Stimulated activated CD4-positive, alpha-beta T cell treated with anti-CD3 and anti-CD28 coated beads, TNF-alpha, amount 100 ng/mL, for 4 hours (primary cell): Measurements from ENCODE around the gene CCDC102B.
"Not testable (repeated sequence)": the region's sequence is repeated elsewhere in the genome, so short reads cannot be mapped to it uniquely, and the experiment has no call there.

Experiments used
- DNase-seq, 3 experiments: peaks; one replicate each; pipeline ENCODE4 v3.0.0-alpha.2; 2020; ENCODE audit warnings: low read depth in 3 of 3

Gene CCDC102B

DNA sequence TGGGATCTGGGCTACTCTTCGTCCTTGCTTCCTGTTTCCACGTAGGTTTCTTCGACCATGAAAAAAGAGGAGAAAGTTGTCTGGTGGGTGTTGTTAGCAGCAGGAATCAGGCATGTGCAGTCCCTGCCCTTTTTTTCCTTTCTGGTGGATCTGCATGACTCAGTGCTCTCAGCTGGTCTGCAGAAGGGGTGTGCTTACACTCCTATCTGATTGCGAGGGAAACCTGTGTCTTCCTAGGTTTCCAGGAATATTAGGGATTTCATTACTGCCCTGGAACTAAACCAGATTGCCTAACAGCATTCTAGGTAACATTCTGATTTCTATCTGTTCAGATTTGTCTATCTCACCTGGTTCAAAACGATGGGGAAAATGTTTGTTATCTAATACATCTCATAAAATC lies 174.3 kb downstream of the CCDC102B start:
- DNase-seq: no peak

- DNase-seq: no peak
Observed at GRCh38 chr18:68979737-68980136, 181.9 kb downstream of the CCDC102B start.

- no peak for DNase-seq
Observed at GRCh38 chr18:68983126-68983525, 185.2 kb downstream of the CCDC102B start.

DNA sequence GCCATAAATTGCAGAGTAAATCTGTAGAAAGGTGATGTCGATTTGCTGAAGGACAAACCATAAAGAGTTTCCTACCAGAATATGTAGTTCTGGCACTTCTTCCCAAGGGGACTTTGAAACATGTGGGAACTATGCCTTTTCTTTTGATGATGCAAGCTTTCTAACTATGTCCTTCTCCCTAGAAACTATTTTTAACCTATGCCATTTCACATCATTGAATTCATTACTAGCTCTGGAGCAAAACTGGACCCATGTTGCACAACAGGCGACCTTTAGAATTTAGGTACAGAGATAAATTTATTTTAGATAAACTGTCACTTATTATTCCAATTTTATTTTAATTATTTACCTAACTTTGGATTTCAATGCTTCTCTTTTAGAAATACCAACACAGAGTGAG lies 186.5 kb downstream of the CCDC102B start:
- DNase-seq: no peak

DNA sequence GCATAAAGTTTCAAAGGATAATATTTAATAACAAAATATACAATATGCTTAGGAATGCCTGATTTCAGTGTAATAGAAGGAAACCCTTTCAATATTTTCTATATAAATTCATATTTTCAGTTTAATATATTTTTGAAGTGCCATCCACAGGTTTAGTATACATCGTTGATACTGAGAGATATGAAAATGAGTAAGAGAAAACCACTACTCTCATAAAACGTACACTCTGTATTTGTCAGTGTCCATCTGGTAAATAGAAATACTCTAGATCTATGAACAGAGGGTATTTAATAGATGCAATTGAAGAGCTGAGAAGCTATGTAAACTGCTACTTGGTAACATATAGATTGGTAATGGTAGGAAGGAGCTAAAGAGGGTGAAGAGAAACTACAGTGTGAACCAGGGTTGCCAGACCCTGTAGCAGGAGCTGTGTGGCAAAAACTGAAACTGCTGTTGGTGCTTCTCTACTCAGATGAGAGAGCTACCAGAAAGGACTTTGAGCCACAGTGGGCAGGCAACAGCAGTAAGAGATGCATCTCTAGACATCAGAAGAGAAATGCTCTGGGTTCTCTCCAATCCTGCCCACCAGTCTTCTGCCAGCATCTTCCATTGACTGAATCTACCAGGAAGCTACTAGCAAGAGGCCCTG lies 187.4 kb downstream of the CCDC102B start:
- no peak for DNase-seq

DNA sequence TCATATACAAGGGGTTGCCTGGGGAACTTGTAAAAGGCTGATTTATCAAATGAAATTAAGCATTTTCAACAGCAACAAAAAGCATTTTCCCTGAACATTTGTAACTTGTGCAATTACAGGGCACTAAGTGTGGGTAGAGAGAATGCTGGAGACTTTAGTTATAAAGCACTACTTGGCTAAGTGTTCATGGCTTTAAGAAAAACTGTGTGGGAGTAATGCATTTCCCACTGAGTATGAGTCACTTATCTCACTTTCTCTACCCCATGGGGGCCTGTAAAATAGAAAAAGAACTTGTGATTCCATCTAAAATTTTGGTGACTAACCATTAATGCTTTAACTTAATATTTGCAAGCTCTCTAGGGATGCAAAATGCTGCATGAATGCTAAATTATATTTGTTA lies 193.4 kb downstream of the CCDC102B start:
- DNase-seq: no peak

DNA sequence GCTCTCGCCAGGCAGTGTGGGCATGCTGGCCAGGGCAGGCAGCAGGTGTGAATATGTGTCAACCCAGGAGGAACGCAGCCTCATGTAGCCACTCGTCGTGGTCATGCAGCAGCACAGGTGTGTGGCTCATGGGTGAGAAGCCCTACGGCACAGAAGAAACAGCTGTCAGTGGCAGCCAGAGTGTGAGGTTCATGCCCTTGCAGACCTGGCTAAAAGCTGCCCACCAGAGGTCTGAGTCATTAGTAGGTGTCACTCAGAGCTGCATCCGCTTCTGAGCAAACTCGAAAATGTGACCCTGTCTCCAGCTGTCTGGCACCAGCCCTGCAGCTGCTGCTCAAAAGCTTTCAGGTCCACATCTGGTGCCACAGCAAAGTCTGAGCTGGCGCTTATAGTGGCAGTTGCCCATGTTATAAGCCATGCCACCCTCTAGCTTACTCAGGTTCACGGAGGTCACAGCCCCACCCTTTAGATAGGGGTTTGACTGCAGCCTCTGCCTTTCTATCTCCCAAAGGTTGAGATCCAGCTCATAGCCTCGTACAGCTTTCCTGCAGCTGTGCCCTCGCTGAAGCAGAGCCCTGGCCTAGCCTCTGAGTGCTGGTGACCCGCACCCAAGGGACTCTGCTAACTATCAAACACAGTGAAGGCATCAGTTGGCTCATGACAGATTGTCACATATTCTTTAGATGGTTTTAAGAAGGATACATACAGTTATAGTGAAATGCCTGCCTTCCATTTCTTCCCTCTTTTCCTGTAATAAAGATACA lies 195.0 kb downstream of the CCDC102B start:
- DNase-seq: no peak

DNA sequence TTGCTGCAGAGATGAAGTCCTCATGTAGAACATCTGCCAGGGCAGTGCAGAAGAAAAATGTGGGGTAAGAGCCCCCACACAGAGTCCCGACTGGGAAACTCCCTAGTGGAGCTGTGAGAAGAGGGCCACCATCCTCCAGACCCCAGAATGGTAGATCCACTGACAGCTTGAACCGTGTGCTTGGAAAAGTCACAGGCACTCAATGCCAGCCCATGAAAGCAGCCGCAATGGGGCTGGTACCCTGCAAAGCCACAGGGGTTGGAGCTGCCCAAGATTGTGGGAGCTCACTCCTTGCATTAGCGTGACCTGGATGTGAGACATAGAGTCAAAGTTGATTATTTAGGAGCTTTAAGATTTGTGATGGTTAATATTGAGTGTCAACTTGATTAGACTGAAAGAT lies 197.8 kb downstream of the CCDC102B start:
- DNase-seq: no peak

DNA sequence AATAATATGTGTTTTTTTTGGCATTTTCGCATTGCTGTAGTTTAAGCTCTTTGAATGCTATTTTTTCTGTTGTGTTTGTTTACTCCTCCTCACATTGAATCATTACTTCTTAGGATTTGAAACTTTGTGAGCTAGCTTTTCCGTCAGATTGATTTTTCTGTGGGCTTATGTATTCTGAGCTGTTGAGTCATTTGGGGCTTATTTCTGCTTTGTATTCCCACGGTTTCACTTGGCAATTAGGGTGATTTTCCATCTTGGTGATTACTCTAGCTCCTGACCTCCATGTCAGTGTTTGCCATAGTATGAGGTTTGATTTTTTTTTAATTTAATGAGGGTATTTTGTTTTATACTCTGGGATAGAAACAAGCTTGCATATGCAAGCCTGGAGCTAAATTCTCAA lies 200.0 kb downstream of the CCDC102B start:
- DNase-seq: no peak

DNA sequence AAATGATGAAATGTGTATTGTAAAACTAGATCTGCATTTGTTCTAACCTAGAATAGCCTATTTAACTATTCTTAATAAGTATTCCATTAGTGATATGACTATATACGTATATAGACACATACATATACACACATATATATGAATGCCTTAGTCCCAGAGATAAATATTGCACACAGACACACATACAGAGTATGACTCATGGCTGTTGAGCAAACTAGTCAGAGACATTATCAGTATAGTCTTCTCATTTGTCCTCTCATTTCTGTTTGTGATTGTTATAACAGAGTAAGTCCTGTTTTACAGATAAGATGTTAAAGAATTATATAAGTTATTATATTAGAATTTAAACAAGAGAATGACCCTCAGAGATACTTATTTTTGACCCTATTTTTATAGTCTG lies 202.5 kb downstream of the CCDC102B start:
- DNase-seq: no peak

- no peak for DNase-seq
Observed at GRCh38 chr18:69002233-69002632, 204.4 kb downstream of the CCDC102B start.

DNA sequence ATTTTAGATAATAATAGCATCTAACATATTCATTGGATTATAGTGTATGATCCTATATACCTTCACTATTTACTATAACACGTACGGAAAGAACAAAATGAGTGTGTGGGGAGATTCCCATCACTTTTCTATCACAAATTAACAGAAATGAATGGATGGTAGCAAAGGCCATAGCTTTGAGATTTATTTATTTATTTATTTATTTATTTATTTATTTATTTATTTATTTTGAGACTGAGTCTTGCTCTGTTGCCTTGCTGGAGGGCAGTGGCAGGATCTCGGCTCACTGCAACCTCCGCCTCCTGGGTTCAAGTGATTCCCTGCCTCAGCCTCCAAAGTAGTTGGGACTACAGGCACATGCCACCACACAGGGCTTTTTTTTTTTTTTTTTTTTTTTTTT lies 208.3 kb downstream of the CCDC102B start:
- not testable (repeated sequence) for DNase-seq

DNA sequence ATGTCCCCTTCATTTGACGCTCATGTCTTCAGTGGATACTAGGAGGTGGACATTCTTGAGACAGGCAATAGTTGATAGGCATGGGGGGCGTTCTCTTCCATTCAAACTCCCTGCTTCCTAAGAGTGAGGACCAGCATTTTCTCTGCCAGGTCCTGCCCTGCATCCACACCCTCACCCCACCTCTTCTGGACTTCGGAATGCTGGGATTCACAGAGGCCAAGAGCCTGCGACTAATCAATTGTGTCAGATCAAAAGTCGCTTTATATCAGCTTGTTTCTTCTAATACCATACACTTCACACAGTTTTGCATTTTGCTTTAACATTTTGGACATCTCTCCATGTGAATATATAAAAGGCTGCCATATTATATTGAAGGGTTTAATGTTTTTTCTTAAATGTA lies 210.7 kb downstream of the CCDC102B start:
- DNase-seq: no peak

DNA sequence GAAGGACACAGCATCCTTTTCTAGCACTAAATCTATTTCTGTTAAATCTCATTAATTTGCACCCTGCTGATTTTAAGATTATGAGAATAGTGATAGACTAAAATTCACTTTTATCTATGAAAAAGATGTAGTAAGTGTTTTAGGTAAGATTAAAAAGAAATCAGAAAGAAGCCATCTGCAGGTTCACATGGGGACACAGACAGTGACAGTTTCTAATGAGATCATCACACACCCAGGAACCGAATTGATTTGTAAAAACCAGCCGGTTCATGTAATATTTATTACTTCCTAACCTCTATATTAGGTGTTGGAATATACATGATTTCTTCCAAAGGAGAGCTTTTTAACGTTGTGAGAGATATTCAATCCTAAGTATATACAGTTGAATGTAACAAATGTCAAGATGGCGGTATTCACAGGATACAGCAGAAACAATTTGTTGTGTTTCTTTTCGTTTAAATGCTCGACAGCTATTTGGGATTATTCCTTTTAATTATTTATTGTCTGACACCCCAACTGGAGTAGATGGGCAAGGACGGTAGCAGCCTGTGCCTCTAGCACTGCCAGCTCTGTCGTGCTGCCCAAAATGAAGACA lies 223.4 kb downstream of the CCDC102B start:
- DNase-seq: no peak

DNA sequence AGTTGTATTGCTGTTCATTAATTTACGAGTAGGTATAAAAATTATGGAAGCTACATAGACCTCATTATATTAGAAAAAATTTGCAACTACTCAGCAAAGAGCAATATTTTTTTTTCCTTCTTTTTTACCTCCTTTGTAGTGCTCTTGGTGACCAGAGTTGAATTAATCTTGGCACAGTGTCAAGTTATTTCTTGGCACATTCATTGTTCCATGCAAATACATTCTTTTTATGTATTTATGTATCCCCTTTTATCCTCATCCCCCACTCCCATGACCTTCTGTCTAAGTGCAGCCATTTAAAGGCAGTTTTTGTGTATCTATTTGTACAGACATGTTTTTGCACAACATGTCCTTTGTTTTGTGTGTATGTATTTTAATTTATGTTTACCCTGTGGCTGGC lies 224.5 kb downstream of the CCDC102B start:
- no peak for DNase-seq

- DNase-seq: no peak
Observed at GRCh38 chr18:69031571-69031970, 233.7 kb downstream of the CCDC102B start.

DNA sequence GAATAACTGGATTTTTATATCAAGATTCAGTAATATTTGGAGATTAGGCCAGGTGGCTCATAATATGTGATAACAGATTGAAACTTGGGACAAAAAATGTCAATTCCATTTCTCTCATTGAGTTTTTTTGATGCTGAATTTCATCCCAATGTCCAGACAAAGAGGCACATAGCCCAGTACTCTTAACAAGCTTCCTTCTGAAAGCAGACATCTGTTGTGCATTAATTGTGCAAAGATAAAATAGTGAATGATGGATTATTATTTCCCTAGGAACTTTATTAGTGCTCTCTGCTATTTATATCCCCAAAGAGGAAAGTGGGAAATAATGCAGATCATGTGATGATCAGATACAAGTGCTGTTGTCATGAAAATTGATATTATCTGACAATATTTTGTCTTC lies 234.1 kb downstream of the CCDC102B start:
- no peak for DNase-seq

GRCh38 chr18:69035756-69036155 lies 237.9 kb downstream of the CCDC102B start:
- DNase-seq: no peak

GRCh38 chr18:69044215-69044614 lies 246.3 kb downstream of the CCDC102B start:
- DNase-seq: no peak

- no peak for DNase-seq
Observed at GRCh38 chr18:69064063-69064462, 266.2 kb downstream of the CCDC102B start.

DNA sequence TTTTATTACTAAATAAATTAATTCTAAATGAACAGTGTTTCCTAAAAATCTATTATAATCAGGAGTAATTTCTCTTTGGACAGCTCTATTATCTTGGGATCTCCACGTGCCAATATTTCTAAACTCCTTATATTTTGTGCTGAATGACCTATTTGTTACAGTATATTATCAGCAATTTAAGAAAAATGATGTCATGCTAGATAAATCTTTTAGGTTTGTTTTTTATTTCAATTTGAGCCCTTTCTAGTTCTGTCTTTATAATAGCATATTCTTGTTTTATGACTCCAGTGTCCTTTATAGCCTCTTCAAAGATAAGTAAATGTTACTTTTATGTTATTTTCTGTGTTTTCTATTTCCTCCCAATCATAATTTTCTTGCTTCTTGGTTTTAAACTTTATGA lies 269.2 kb downstream of the CCDC102B start:
- DNase-seq: no peak

DNA sequence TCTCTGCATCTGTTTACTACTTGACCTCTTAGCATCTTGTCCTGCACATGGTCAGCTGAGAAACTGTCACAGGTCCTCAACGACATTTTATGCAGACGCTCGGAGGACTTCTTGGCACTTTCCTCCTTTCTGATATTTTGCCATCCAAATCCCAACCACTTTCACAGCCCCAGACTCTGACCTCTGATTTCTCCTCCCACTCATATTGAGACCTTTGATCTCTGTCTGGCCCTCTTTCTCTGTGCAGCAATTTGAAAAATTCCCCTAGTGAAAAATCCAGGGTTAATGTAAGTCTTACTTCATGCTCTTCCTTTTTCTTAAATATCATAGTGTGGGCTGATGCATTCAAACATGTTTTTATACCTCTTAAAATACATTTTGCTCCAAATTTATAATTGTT lies 273.8 kb downstream of the CCDC102B start:
- DNase-seq: no peak

- no peak for DNase-seq
Observed at GRCh38 chr18:69081846-69082245, 284.0 kb downstream of the CCDC102B start.
